ENCODE results near the gene GRK5. TPM values are rescaled to one million over a fixed set of nuclear protein-coding genes. Genes with fewer than 3 reads are reported as not detected.

GRK5 gene
- total RNA-seq, 1 donor = 16.0 TPM

- TF ChIP-seq, protein P1, sequence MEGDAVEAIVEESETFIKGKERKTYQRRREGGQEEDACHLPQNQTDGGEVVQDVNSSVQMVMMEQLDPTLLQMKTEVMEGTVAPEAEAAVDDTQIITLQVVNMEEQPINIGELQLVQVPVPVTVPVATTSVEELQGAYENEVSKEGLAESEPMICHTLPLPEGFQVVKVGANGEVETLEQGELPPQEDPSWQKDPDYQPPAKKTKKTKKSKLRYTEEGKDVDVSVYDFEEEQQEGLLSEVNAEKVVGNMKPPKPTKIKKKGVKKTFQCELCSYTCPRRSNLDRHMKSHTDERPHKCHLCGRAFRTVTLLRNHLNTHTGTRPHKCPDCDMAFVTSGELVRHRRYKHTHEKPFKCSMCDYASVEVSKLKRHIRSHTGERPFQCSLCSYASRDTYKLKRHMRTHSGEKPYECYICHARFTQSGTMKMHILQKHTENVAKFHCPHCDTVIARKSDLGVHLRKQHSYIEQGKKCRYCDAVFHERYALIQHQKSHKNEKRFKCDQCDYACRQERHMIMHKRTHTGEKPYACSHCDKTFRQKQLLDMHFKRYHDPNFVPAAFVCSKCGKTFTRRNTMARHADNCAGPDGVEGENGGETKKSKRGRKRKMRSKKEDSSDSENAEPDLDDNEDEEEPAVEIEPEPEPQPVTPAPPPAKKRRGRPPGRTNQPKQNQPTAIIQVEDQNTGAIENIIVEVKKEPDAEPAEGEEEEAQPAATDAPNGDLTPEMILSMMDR (IDR thresholded peaks at IDR 0.05; ENCODE audit: insufficient read depth, low read depth, low read length) = no peak
- no peak for DNase-seq (ENCODE audit: low read depth)
- no peak overlapping the region for H3K4me3 ChIP-seq (ENCODE audit: low read depth, low read length)
These were observed 181.5 kb downstream of the GRK5 start for GRCh38 chr10:119388849-119389345.

- H3K4me3 ChIP-seq (ENCODE audit: low read depth, low read length) = no peak overlapping the region
- DNase-seq (ENCODE audit: low read depth) = peak; percentile 86
- TF ChIP-seq, protein P1 (IDR thresholded peaks at IDR 0.05; ENCODE audit: insufficient read depth, low read depth, low read length) = no peak
These were observed 184.3 kb downstream of the GRK5 start for GRCh38 chr10:119391440-119392251.

- no peak overlapping the region for H3K4me3 ChIP-seq (ENCODE audit: low read depth, low read length)
- no peak for DNase-seq (ENCODE audit: low read depth)
- TF ChIP-seq, protein P1 (IDR thresholded peaks at IDR 0.05; ENCODE audit: insufficient read depth, low read depth, low read length) = no peak
These were observed 185.6 kb downstream of the GRK5 start for GRCh38 chr10:119393019-119393418.

- H3K4me3 ChIP-seq (ENCODE audit: low read depth, low read length) = no peak overlapping the region
- TF ChIP-seq, protein P1 (IDR thresholded peaks at IDR 0.05; ENCODE audit: insufficient read depth, low read depth, low read length) = no peak
- DNase-seq (ENCODE audit: low read depth) = no peak
These were observed 186.1 kb downstream of the GRK5 start for GRCh38 chr10:119393421-119393820.

DNA sequence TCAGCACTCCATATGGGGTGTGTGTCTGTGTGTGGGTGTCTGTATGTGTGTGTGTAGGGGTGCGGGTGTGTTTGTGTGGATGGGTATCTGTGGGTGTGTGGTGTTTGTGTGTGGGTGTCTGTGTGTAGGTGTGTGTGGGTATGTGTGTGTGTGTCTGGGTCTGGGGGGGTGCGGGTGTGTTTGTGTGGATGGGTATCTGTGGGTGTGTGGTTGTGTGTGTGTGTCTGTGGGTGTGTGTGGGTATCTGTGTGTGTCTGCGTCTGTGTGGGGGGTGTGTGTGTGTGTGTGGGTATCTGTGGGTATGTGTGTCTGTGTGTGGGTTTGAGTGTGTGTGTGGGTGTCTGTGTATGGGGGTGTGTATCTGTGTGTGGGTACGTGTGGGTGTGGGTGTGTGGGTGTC lies 186.5 kb downstream of the GRK5 start:
- TF ChIP-seq, protein P1 (IDR thresholded peaks at IDR 0.05; ENCODE audit: insufficient read depth, low read depth, low read length) = no peak
- no peak for DNase-seq (ENCODE audit: low read depth)
- H3K4me3 ChIP-seq (ENCODE audit: low read depth, low read length) = no peak overlapping the region

GRCh38 chr10:119394657-119395279 lies 187.4 kb downstream of the GRK5 start:
- DNase-seq (ENCODE audit: low read depth) = no peak
- no peak overlapping the region for H3K4me3 ChIP-seq (ENCODE audit: low read depth, low read length)
- TF ChIP-seq, protein P1 (IDR thresholded peaks at IDR 0.05; ENCODE audit: insufficient read depth, low read depth, low read length) = no peak

Measured in fibroblast of villous mesenchyme (primary cell).